HG02938 (cell line): ENCODE measurements around the gene ATF6B.

Experiments
- ATAC-seq: cut with Tn5 transposase; IDR thresholded peaks from one replicate; pipeline ENCODE4 v1.9.1; 2021; ENCODE audit warnings: mild to moderate bottlenecking, moderate library complexity; ENCODE audit not compliant: unreplicated experiment

The ATF6B gene

DNA sequence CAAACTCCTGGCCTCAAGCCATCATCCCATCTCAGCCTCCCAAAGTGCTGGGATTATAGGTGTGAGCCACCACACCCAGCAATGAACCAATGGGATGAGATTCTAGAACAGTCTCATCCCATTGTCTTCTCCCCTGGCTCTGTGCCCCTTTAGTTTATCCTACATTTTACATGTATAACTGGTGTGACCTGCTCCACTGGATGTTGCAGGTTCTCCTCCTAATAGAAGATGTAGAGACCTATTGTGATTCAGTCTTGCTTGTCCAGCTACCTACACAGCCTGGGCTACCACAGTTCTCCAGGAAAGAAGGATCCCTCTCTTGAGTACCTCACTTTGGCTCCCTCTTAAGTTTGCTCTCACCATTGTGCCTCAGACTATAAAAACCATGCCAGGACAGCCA lies 4.1 kb upstream of the ATF6B start:
- no peak for ATAC-seq

DNA sequence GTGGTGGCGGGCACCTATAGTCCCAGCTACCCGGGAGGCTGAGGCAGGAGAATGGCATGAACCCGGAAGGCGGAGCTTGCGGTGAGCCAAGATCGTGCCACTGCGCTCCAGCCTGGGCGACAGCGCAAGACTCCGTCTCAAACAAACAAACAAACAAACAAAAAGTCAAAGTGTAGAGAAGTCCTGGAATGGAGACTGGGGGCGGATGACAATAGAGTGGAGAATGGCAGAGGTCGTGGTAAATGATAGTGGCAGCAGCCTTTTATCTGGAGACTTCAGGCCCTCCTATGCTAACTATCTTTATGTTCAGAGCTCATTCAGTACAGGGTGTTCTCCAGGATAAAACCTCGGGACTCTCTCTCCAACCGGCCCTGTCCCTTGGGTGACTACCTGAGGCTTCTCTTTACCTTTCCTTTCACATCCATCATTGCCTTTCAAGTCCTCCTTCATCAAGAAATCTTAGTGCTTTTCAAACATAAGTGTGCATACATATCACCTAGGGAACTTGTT lies 3.4 kb upstream of the ATF6B start:
- ATAC-seq: no peak

DNA sequence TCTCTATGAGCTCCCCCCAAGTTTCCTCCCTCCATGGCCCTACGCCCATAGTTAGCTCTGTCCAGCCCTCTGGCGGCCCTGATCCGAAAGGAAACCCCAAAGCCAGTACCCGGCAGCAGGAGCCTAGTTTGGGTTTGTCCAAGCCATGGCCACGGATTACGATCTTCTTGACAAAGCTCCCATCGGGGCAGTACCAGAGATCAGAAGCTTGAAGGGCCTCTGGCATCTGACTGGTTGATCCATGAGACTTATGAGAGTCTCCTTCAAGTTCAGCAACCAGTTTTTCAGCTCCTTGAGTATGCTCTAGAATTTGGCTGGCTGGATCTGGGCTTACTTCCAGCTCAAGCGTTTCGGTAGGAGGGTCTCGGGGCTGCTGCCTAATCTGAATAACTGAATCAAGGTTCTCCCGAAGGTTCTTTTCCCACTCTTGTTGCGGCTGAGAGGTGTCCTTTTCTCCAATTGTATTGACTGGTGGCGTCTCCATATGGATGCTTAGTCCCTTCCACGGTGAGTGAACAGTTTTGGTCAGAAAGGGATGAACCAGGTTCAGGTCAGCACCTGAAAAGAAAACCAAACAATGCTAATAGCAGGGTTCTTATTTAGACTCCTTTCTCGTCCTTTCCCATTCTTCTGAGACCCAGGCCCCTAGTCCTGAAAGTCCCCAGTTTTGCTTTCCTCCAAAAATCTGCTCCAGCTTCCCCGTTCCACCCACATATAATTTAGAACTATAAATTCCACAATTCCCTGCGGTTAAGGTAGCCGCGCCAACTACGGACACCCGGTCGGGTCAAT lies 1.4 kb upstream of the ATF6B start:
- no peak for ATAC-seq

DNA sequence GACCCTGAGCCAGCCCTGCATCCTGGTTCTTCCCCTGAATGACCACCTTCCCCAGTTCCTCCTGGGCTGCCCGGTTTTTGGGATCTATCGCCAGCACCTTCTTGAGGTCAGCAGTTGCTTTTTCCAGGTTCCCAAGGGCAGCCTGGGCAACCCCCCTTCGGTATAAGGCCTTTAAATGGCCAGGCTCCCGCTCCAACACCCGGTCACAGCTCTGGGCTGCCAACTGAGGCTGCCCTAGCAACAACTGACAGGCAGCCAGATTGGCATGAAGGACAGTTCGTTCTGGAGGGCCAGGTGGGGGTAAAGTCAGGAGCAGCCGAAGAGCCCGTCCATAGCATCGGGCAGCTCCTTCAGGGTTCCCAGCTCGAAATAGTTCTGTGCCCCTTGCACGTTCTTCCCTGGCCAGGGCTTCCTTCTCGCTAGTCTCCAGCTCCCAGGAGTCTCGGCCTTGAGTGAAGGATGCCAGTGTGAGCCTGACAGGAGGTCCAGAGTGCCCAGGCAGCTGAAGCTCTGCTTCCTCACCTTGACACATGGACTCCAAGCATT lies 778 bp upstream of the ATF6B start:
- no peak for ATAC-seq

DNA sequence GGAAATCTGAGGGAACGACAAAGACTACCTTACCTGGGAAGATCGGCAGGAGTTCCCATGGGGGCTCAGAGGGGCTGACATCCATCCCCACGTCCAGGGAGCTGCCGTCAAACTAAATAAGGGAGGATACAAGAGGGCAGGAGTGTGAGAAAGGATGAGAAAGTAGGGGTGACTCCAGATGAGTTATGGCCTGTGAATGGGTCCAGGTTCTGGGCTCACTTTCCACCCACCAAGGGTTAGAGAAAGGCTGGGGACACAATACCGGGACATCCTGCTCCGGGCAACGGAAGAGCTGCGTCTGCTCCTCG lies 683 bp downstream of the ATF6B start:
- ATAC-seq: no peak

DNA sequence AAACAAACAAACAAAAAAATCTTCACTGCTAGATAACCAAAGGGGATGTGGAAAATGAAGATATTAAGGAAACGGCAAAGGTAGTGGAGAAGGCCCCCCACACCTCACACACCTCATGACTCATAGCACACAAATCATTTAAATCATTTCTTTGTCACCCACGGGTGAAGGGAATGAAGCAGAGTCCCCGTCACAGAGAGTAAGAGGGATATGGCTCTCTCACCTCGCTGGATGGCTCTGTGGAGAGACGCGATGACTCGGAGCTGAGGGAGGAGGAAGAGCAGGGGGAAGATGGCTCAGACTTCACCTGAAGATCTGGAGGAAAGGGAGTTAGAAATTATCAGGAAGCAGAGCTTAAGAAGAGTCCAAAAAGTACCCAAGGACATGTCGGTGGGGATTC lies 1.2 kb downstream of the ATF6B start:
- no peak for ATAC-seq

DNA sequence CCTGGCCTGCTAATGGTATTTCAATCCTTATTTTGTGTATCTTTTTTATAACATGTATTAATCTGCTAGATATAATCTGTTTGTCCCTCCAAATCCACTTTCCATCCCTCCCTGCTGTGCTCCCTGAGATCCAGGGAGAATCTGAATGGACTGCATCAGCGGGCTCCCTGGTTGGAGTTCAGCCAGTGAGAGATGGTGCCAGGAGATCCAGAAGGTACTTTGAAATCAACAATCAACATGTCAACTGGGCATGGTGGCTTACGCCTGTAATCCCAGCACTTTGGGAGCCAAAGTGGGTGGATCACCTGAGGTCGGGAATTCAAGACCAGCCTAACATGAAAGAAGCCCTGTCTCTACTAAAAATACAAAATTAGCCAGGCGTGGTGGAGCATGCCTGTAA lies 4.4 kb downstream of the ATF6B start:
- no peak for ATAC-seq

DNA sequence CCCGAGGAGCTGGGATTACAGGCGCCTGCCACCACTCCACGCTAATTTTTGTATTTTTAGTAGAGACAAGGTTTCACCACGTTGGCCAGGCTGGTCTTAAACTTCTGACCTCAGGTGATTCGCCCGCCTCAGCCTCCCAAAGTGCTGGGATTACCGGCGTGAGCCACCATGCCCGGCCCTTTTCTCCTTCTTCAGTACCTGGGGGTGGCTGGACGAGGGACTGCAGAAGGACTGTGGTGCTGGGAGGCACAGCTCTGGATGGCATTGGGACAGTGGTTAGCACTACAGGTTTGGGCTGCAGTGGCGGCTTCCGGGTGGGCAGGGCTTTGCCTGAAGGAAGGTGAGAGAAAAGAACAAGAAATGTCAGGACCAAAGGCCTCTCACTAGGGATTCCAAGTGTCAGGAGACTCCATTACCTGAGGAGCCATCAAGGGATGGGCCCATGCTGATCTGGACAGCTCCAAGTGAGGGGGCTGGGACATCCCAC lies 7.4 kb downstream of the ATF6B start:
- no peak for ATAC-seq

DNA sequence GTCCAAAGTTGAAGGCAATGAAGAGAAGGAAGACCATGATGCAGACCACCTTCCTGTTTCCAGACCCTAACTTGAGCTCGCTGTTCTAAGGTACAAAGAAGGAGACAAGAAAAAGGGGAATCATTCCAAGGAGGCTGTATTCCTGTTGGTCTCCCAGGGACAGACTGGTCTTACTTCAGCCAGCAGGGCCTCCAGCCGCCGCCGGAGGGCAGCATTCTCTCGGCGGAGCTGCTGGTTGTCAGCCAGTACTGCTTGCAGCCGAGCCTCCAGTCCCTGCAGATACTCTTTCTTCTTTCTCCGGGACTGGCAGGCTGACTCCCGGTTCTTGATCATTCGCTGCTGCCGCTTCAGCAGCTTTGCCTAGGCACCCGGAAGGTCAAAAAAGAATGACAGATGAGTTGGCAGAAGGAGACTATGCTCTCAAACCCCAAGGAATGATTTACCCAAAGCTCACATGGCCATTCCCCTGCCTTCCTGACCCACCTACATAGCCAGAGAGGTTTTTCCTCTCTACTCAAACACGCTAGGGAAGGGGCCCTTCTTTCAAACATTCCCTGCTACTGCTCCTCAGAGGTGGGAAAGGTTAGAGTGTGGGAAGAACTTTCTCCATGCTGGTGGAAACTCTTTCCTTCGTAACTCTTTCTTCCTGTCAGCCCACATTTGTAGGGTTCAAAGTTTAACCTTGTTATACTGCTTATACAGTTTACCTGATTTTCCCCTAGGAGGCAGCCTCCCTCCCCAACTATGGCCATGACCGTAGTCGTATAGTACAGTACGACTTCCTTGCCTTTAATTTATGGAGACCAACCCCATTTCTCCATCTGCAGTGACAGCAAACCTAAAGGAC lies 9.0 kb downstream of the ATF6B start:
- no peak for ATAC-seq

DNA sequence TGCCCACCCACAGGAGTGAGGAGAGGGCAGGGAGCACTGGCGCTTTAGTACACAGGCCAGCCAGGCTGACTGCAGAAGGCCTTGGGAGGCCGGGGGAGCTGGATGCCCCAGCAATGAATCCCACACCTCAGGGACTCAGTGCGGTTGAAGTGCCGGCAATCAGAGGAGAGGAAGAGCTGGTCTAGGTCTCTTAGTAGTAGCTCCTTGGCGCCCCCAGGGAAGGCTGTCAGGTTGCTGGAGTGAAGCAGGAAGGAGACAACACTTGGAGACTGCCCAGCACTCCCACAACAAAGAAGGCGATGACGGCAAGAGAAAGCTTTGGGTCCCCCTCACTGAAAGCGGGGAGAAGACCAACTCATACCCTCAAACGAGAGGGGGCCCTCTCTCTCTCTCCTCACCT lies 10.6 kb downstream of the ATF6B start:
- ATAC-seq: no peak

DNA sequence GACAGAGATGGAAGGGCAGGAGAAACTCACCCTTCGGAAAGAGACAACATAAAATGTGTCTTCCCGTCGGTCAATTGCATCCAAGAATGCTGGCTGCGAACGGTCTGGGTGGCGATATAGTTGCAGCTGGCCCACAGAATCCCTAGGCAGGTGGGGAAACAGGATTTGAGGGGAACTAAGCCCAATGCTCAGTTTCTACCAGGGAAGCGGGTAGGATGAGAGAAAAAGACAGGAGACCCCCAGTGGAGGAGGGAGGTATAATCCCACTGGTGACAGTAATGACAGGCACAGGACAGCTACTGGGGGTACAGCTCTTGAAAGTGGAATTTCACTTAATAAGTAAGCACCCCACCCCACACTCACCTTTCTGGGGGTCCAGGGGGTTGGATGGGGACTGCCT lies 11.4 kb downstream of the ATF6B start:
- ATAC-seq: no peak

DNA sequence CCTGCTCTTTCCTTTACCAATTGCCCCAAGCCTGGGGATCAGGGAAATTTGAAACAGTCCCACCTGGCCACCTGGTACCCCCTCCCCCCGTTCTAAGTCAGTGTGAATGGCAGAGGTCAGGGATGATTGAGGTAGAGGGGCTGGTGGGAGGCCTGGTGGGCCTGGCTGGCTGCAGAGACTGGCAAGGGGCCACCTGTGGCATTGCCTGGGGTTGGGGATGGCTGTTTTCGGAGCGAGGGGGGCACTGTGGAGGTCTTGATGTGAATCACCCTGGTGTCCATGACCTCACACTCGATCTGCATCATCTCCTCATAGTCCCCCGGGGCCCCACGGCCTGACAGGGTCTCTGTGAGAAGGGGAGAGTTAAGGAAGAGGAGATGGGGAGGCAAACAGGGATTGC lies 12.4 kb downstream of the ATF6B start:
- no peak for ATAC-seq

DNA sequence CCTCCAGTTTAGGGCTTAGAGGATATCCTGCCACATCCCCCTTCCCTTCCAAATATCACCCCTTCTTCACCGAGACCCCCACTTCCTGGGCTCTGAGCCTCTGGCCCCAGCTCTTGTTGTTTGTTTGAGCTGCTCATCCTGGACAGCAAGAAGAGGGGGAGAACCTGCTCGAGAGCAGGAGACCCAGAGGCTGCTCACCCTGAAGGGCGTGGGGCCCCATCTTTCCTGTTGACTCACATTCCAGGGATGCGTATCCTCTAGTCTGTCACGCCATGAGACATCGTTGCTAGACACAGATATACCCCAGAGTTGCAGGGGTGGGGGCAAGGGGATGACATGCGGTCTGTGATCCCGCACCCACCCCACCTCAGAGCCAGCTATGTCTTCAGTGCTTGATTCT lies 13.2 kb downstream of the ATF6B start:
- ATAC-seq: no peak

DNA sequence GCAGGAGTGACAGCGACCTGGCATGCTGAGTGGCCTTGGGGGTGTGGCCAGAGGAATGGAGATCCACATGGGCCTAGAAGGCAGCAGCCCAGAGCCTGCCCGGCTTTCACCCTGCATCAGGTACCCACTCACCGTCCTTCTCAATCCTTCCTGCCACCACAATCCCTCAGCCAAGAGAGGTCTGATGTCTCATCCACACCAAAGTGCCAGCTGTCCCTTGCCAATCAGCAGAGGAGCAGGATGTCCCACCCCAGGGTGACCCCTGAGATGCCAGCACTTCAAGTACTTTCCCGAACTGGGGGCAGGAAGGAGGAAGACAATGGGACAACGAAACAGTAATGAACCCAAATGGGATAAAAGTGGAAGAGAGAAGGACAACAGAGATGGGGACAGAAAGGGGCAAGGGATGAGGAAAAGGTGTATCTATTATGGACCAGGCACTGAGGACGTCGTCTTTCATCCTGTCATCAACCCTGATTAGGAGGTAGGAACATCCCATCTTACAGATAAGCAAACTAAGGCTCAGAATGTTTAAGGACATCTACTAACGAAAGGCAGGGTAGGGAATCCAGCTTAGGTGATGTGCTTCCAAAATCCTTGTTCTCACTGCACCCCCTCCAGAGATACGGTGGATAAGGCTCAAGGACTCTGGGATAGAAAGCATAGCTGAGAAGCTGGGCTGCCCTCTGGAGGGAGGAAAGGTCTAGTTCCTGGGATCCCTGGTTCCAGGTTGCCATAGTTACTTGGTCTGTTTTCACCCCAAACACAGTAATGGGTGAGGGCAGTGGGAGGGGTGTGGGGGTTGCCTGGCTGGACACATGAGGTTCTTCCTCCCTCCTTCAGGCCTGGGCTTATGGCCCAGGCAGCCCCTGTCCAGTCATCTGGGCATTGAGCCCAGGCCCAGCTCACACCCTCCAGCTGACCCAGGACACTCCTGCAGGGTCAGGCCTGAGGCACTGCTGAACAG lies 14.4 kb downstream of the ATF6B start:
- no peak for ATAC-seq

DNA sequence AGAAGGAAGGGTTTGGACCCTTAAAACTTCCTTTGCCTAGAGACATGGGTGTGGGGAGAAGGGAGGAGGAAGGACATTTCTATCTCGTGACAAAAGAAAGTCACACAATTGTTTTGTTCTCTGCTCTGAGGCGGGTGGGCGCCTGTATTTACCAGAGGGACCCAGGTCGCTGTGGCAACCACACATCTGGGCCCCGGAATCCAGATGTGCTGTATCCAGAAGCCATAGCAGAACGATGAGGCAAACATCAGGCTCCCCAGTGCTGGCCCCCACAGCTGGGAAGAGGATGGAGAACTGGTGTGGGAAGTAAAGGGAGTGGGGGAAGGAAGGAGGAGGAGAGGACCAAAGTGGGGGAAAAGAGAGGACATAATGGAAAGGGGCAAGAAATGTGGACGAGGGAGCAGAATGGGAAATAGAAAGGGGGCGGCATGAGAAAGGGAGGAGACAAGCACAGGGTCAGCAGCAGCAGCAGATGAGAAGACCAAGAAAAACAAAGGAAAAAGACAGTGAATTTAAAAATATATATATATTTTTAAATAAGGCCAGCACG lies 15.5 kb downstream of the ATF6B start:
- no peak for ATAC-seq

DNA sequence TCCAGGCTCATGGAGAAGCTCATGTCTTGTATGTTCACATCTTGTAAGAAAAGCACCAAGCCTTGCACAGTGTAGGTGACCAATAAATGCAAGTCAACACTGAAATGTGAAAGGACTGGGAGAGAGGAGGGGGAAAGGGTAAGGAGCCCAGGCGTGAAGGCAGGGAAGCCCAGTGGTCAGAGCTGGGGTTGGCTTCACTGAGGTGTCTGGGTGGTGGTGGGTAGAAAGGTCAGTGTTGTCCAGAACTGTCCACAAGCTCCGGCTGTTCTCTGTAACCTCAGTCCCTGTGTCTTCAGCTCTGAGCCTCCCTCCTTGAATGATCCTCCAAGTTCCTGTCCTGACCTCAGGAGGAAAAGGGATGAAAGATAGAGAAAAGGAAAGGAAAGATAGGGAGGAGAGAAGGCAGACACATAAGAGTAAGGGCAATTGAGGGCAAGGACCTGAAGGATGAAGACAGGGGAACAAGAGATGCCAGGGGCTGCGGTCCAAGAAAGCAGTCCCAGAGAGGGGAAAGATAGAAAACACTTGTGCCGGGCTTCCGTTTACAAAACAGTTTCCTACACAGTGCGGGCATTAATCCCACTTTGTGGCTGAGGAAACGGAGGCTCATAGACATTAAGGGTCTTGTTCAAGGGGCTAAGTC lies 16.5 kb downstream of the ATF6B start:
- no peak for ATAC-seq

DNA sequence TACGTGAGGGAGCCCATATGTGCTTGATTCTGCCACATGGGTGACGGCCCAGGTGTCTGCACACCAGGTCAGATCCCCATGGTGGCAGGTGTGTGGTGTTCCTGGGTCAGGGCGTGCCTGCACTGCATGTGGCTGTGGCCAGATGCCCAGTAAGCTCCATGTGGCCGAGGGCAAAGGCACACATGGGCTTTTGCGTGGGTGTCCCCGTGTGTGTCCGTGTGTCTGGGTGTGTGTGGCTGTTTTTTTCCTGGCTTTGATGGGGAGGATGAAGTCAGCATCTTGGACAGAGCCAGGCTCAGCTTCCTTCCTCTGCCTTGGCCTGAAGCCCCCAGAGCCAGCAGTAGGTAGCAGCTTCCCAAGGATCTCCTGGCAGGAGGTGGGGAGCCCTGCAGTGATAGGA lies 17.4 kb downstream of the ATF6B start:
- no peak for ATAC-seq

DNA sequence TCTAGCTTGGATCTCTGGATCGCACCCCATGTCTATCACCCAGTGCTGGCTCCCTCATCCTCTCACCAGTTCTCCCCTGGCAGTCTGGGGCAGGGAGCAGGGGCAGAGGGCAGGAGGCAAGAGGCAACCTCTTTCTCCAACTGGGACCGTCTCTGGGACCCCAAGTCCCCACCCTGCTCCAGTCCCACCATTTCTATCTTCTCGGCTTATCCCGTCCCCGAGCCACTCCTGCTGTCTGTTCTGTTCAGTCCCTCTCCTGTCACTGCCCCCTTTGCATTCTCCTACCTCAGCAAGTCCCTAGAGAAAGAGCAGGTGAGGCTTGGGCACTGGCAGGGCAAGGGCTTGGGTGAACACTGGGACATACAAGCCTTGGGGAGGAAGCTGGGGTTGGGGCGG lies 18.3 kb downstream of the ATF6B start:
- no peak for ATAC-seq

DNA sequence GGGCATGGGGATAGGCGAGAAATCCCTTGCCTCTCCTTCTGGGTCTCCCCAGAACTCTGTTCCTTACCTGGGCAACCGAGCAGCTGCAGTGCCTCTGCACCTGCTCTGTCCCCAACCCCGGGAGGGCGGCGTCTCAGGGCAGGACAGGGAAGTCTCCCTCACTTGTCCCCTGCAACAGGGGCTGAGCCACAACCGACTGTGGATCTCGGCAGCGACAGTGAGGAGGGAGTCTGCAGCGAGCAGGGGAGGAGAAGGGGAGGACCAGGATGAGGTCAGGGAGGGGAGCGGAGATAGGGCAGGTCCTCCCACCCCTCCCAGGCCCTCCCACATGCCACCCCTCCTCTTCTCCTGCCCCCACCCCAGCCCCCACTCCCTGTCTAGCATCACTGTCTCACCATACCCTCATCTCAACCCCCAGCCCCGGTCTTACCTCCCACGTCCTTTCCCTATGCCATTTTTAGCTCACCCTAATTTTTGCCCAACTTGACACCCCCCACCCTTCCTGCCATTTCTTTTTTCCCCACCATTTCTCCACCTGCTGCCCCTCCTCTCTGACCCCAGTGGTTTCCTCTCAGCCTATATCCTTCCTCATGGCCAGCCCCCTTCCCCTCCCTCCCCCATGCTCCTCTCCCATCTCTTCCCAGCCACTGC lies 18.8 kb downstream of the ATF6B start, which contains the start of gene TNXB:
Gene TNXB (minus strand): TSS at position 225 of the 651 bp plus-strand sequence. CDS start 11,140 bp downstream, outside the sequence.
- ATAC-seq: no peak
